HPDE6-E6E7 (cell line): ENCODE data around the gene CADM2.
A peak's percentile ranks its signal among the peaks of the same experiment; 100 is the strongest.
"Not testable (repeated sequence)": the region's sequence is repeated elsewhere in the genome, so short reads cannot be mapped to it uniquely, and the experiment has no call there.

Experiments used
- DNase-seq: peaks from one replicate; pipeline ENCODE4 v3.0.0; 2011; ENCODE audit warnings: missing footprints; ENCODE audit errors: extremely low spot score

The CADM2 gene

DNA sequence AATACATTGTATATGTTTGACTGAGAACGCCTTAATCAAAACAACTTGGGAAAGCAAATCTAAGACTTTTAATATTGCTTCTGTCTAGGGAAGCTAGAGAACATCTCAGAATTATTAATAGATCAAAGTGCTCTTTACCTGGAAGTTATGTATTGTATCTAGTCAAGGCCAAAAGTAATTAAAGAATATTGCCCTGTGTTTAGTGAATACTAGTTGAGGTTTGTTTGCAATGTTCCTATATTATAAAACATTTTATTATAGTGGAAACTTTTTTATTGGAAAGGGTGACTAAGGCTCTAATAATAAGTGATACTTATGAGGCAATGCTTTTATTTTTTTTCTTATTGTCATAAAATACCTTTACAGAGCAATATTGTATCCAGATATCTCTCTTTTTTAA, 118.2 kb downstream of the CADM2 start:
- DNase-seq, result no peak

DNA sequence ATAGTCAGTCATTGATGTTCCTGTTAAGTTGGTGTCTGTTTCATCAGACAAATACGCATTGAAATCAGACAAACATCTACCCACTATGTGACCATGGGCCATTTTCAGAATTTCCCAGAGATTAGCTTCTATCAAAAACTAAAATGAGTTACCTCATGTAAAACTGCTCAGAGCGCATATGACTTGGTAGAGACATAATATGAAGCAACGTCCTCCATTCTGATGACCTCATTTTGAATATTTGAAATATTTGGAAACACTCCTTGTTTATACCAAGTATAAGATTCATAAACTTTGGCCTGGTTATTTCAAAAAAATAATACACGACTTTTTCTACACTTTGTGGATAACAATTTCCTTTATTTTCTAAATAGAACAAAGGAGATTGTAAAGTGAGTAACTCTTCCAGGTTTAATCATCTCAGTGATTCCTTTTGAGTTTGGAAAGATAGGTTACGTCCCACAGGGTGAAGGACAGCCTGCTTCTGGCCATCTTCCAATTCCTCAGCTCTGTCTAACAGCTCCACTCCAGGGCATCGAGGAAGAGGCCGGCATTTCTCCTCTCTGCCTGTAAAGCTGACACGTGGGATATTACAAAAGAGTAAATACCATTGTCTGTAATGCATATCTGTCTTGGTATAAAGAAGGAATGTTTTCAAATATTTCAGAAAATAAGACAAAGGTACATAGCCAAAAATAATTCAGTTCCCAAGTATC, 122.6 kb downstream of the CADM2 start:
- peak; percentile 3 for DNase-seq

DNA sequence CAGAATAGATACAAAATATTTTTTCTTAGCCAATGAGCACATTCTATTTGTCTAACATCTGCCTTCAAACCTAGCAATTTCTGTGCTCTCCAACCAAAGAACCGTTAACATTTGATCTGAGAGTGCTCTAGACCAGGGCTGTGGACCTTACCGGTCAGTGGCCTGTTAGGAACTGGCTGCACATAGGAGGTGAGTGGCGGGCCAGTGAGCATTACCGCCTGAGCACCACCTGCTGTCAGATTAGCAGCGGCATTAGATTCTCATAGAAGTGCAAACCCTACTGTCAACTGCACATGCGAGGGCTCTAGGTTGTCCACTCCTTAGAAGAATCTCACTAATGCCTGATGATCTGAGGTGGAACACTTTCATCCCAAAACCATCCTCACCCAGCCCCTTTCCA, 131.7 kb downstream of the CADM2 start:
- no peak for DNase-seq

DNA sequence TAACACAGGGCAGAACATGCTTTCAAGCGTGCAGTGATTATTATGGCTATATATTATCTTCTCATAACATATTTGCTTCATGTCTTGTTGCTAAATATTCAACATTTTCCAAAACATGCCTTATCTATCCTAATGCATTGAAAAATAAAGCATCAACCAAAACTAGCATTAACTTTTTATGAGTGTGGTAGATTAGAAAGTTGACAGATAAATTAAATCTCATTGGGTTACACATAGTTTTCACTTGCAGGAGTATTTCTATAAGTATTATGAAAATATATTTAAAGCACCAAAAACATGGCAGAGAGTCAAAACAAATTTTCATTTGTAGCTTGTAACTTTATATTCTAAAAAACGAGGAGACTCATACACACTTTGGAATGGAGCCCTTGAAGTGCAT, 141.5 kb downstream of the CADM2 start:
- no peak for DNase-seq

DNA sequence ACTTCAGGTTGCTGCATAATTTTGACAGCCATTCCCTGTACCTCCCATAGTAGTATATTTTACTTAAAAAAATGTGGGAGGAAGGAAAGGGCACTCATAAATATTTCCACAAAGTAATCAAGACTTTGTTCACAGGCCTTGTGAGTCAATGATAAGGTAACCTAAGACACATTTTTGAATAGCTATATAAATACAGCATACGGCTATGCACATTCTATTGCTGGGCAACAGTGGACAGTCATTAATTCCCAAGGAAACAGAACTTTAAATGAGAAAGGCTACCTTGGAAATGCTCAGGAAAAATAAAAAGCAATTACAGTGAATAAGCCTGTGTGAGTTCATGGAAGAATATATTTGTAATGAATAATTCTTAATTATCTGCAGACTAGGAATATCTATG, 144.0 kb downstream of the CADM2 start:
- no peak for DNase-seq

DNA sequence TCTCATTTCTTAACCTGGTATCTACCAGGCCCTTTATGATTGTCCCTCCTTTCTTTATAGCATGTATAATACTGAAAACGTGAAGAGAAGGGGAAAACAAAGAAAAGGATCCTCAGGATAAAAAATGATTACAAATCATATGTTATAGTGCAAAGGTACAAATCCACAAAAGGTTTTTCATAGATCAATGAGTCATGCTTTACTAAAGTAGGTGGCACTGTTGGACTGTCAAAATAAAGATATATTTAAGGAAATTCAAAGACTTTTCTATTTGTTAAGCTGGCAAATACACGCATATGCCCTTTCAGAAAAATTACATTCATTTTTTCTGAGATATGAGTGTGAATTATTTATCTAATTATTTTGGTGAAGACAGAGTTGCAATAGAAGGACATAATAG, 151.6 kb downstream of the CADM2 start:
- DNase-seq, result no peak

DNA sequence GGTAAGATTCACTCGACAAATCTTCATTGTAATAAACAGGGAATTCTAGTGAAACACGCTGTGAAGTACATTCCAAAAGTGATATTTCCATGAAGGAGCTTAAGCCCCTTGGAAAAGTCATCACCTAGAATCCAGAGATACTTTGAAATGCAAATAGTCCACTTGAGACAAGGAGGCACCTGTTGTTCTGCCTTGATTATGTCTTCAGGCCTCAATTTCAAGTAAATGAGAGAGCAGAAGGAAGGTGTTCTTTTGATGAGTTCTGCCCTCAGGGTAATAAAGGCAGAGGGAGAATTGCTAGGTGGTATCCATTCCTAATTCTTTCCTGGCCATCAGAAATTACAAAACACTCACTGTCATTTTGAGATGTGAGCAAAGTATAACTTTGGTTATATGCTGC, 162.1 kb downstream of the CADM2 start:
- DNase-seq, result no peak

DNA sequence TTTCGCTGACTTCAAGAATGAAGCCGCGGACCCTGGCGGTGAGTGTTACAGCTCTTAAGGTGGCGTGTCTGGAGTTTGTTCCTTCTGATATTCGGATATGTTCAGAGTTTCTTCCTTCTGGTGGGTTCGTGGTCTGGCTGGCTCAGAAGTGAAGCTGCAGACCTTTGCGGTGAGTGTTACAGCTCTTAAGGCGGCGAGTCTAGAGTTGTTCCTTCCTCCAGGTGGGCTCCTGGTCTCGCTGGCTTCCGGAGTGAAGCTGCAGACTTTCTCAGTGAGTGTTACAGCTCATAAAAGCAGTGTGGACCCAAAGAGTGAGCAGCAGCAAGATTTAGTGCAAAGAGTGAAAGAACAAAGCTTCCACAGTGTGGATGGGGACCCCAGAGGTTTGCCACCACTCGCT, 174.1 kb downstream of the CADM2 start:
- DNase-seq, result not testable (repeated sequence)

DNA sequence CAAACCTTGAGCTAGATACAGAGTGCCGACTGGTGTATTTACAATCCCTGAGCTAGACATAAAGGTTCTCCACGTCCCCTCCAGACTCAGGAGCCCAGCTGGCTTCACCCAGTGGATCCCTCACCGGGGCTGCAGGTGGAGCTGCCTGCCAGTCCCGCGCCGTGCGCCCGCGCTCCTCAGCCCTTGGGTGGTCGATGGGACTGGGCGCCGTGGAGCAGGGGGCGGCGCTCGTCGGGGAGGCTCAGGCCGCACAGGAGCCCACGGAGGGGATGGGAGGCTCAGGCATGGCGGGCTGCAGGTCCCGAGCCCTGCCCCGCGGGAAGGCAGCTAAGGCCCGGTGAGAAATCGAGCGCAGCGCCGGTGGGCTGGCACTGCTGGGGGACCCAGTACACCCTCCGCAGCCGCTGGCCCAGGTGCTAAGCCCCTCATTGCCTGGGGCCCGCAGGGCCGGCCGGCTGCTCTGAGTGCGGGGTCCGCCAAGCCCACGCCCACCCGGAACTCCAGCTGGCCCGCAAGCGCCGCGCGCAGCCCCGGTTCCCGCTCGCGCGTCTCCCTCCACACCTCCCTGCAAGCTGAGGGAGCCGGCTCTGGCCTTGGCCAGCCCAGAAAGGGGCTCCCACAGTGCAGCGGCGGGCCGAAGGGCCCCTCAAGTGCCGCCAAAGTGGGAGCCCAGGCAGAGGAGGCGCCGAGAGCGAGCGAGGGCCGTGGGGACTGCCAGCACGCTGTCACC, 175.1 kb downstream of the CADM2 start:
- not testable (repeated sequence) for DNase-seq

DNA sequence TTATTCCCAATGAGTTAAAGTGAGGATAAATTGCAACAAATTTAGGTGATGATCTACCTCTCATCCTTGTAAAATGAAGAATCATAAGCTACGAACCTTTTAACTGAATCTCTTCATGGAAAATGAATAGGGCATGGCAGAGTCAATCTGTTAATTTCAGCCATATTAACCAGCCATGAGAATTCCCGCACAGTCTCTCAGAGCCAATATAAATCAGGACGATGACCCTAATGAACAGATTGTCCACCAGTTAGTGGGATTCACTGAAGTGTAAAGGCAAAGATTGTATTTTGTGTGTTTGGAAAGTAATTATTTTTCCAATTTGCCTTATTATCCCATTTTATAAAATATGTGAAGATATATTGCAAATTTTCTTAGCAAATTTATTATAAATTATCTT, 183.8 kb downstream of the CADM2 start:
- DNase-seq, result no peak

DNA sequence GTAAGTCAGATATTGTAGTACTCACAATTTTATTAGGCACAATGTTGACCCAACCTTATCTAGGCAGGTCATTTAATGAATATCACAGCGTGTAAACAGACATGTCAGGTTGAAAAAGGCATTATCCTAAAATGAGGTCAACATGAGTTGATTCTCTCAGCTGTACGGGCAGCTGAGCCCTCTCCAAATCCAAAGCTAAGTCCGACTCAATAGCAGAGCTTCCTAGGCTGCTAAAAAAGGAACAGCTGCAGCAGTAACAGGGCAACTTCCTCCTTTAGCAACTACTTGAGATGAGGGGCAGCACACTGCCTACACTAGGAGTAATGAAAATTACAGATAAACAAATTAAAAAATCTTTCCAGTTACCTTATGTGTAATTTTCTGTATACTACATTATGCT, 189.2 kb downstream of the CADM2 start:
- DNase-seq, result no peak

DNA sequence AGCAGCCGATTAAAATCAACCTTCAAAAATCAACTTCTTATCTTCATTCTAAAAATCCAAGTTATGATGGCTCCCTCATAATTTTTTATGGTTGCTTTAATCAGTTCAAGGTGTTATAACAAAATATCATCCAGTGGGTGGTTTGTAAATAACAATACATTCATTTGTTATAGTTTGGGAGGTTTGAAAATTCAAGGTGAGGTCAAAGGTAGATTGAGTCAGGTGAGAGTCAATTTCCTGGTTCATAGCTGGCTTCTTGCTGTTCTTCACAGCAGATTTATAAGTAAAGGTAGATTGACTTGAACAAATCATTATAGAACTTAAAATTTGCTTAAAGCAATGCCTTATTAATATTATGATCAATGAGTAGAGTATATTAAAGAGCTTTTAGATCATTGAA, 192.8 kb downstream of the CADM2 start:
- no peak for DNase-seq

DNA sequence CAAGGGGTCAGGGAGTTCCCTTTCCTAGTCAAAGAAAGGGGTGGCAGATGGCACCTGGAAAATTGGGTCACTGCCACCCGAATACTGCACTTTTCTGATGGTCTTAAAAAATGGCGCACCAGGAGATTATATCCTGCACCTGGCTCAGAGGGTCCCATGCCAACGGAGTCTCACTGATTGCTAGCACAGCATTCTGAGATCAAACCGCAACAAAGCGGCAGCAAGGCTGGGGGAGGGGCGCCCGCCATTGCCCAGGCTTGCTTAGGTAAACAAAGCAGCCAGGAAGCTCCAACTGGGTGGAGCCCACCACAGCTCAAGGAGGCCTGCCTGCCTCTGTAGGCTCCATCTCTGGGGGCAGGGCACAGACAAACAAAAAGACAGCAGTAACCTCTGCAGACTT, 194.5 kb downstream of the CADM2 start:
- DNase-seq, result not testable (repeated sequence)

DNA sequence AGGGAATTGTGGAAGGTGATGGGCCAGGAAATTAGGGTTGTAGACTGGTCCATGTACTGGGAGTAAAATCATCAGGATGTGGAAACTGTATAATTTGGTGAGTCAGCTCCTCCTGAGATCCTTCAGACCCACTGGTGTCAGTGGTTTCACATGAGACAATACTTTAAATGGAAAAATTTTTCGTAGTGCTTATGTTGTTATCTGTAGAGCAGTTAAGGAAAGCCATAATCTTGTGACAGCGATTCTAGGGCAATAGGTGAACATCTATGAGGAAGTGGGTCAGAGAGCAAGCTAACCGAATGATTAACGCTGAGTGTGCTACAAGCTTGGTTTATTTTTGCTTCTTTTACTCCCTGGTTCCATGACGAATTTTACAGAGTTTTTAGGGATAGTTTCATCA, 200.6 kb downstream of the CADM2 start:
- peak; percentile 2 for DNase-seq

DNA sequence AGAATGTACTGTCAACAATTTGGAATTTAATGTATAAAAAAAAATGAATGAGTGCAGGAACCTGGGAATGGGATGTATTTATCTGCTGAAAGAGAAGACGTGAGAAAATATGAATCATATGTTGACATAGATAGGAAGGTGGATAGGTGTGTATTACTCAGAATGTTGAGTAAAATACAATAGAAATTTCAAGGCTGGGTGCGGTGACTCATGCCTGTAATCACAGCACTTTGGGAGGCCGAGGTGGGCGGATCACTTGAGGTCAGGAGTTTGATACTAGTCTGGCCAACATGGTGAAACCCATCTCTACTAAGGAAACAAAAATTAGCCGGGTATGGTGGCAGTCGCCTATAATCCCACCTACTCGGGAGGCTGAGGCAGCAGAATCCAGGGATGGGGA, 202.8 kb downstream of the CADM2 start:
- DNase-seq, result peak; percentile 17

DNA sequence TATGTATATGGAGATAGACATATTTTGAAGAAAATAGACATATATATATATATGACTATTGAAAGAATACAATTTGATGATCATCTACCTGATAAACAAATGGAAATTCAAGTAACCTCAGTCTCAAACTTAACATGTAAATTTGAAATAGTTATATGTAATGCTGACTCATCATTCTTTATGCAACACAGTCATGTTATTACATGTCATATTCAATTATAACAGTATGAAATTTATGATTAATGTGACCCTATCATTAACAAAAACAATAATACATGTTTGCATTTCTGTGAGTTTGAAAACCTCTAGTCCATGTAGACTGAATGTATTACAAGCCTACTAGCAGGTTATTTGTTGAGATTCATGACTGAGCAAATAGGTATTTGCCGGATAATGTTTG, 204.1 kb downstream of the CADM2 start:
- DNase-seq, result no peak

DNA sequence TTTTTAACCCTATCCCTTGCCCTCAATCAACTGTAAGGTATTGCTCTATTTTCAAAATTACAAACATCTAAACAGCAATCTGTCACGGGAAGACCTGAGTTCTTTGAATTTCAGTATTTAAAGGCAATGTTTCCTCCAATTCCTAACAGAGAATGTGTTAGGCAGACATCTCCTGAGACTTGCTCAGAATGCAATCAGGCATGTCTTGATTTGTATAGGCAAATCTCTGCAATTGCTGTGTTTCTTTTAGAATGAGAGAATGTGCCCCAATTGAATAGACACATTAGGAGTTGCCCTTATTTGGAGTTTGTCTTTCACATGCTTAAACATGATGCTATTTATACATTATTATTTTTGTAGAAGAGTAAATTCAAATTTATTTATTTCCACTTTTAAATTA, 205.6 kb downstream of the CADM2 start:
- DNase-seq, result no peak

DNA sequence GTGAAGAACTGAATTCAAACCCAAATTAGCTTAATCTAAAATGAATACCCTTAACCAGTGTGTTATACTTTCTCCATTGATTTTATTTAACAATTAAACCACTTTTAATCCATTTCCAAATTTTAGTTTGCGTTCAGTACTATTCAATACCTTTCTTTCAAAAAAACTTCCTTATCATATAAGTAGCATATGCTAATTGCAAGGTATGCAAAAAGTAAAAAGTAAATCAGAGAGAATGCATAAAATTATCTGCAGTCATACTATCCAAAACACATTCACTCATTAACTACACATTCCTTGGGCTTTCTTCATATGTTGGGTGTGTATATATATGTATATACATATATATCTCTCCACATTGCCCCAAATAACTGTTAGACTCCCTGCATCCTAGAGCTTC, 208.8 kb downstream of the CADM2 start:
- no peak for DNase-seq

DNA sequence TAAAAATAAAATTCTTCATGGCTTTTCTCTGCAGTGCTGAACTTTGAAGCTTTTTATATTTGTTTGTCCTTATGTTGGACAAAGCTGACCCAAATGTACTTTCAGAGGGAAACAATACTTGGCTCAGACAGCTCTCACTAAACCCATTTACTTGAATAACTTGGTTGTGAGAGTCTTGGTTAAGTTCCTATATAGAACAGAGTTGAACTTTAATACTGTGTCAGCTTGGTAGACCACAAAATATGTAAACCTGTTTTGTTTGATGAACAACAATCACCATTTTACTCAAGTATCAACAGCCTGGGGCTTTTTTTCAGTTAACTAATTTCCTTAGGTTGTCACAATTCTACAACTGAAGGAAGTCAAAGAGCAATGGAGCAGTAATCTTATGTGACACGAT, 211.9 kb downstream of the CADM2 start:
- peak; percentile 10 for DNase-seq

DNA sequence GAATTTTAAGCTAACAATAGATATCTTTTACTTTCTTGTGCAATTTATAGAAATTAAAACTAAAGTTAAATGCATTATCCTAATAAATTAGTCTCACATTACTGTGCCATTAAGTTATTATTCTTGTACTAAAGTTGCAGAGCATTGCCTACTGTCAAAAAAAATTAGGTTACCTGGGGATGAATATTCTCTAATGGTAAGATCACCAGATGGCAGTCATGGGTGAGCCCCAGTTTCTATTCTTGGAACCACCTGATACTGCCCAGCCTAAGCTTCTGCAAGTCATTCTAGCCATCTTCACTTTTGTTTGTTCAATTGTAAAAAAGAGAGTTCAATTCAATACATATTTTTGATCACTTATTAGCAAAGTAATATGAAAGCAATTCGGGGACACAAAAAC, 213.2 kb downstream of the CADM2 start:
- no peak for DNase-seq

DNA sequence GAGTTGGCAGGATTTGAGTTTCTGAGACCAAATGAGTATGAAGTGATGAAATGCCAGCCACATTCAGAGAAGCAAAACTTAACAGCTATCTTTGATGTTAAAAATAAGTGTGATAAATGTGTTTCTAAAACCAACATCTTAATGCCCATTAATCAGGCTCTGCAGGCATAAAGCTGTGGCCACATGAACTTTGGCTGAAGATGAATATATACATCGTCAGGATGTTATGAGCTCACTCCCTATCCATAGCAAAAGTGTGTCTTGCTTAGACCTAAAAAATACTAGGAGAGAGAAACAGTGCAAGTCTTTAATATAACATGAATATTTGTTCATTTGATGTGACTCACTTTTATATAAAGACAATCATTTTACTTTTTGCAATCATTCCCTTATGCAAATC, 218.0 kb downstream of the CADM2 start:
- no peak for DNase-seq

DNA sequence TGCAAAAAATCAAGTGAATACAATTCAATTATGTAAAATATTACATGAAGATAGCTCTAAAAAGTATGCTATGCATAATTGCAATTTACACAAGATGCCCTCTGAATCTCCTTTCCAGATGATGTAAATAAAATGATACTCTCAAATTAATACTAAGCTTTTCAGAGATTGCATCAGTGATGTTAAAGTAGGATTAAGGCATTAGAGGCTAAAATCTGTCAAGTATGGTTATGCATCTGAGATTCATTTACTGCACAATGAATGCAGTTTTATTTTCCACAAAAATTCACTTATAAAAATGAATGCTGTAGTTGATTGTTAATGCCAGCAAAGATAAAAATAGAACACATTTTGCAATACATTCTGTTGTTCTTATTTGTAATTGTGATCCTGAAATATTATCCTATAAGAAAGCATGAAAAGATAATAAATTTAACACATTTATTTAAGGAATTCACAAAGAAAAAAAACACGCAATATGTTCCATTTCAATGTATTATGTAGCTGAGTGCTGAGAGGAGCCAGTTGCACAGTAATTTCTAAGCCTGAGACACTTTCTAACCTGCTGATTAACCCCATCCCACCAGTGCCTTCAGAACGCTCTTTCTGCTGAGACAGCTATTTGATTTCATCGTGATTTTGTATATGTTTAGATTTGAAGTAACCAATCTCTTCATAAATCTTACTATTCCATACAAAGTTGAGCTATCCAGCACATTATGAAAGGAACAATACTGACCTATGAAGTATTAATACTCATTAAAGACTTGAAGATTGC, 224.4 kb downstream of the CADM2 start:
- DNase-seq, result no peak

DNA sequence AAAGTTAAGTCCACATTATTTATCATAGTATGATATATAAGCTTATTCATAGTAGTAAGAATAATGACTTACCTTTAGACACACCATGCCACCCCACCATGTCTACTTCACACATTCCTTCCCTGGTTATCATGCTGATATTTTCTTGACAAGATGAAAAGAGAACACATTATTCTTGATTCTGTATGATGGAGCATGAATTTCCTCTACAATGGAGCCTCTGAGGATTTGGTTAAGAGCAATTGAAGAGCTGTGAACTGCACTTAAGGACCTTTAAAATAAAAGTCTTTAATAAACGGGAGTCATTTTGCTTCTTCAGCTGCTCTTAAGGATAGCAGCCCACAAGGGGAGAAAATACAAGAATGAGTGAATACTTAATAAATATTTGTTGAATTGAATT, 226.7 kb downstream of the CADM2 start:
- DNase-seq, result no peak
